ENCODE measurements around the gene COQ8A.

COQ8A gene

GRCh38 chr1:227016990-227017389 is 76.9 kb downstream of the COQ8A start:
- TF ChIP-seq CTCF (IDR thresholded peaks at IDR 0.05; ENCODE audit: low read length) (no peak), EZH2 (IDR thresholded peaks at IDR 0.05; ENCODE audit: borderline replicate concordance, low read length) (no peak)
- no peaks in the 10 kb centered on the region for H3K9me3 ChIP-seq (ENCODE audit: low read length)
- no peak overlapping the region for H3K4me3 ChIP-seq (ENCODE audit: low read depth, low read length, poor library complexity, severe bottlenecking)
- H3K27ac ChIP-seq (ENCODE audit: low read depth, low read length, poor library complexity, severe bottlenecking) = no peak overlapping the region
- no peaks in the 10 kb centered on the region for H3K79me2 ChIP-seq (ENCODE audit: insufficient read depth, low read length)
- H2AFZ ChIP-seq (ENCODE audit: low read length) = no peak overlapping the region
- H3F3A ChIP-seq (ENCODE audit: insufficient read depth, low read length) = no peaks in the 10 kb centered on the region
- no peaks in the 10 kb centered on the region for H3K4me1 ChIP-seq (ENCODE audit: insufficient read depth, low read length, severe bottlenecking)
- no peaks in the 10 kb centered on the region for H3K36me3 ChIP-seq (ENCODE audit: insufficient read depth, low read length)
- H3K9me2 ChIP-seq (ENCODE audit: low read depth, low read length) = no peaks in the 10 kb centered on the region
- no peaks in the 10 kb centered on the region for H4K20me1 ChIP-seq (ENCODE audit: insufficient read depth, low read length)
- H3K27me3 ChIP-seq (ENCODE audit: insufficient read depth, low read length) = no peaks in the 10 kb centered on the region
- no peak overlapping the region for H3K4me2 ChIP-seq (ENCODE audit: low read length)
- no peak overlapping the region for H3K9ac ChIP-seq (ENCODE audit: low read length)

DNA sequence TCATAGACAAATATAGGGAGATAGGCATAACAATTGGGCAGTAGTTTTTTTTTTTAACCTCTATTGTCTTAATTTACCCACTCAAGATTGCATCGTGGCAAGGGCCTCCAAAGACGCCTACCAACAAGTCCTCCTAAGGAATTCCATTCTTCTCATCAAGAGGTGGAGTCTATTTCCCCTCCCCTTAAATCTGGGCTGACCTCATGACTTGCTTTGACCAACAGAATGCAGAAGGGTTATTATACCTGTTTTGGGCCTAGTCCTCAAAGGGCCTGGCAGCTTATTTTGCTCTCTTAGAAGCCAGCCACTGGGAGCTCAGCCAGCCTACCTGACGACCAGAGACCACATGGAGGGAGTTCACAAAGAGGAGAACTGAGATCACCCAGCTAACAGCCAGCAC is 92.3 kb downstream of the COQ8A start:
- no peaks in the 10 kb centered on the region for H4K20me1 ChIP-seq (ENCODE audit: insufficient read depth, low read length)
- H3F3A ChIP-seq (ENCODE audit: insufficient read depth, low read length) = no peaks in the 10 kb centered on the region
- H3K4me1 ChIP-seq (ENCODE audit: insufficient read depth, low read length, severe bottlenecking) = no peaks in the 10 kb centered on the region
- no peak overlapping the region for H2AFZ ChIP-seq (ENCODE audit: low read length)
- no peaks in the 10 kb centered on the region for H3K9me3 ChIP-seq (ENCODE audit: low read length)
- H3K27me3 ChIP-seq (ENCODE audit: insufficient read depth, low read length) = no peaks in the 10 kb centered on the region
- H3K9me2 ChIP-seq (ENCODE audit: low read depth, low read length) = no peaks in the 10 kb centered on the region
- H3K4me3 ChIP-seq (ENCODE audit: low read depth, low read length, poor library complexity, severe bottlenecking) = no peak overlapping the region
- TF ChIP-seq EZH2 (IDR thresholded peaks at IDR 0.05; ENCODE audit: borderline replicate concordance, low read length) (no peak), CTCF (IDR thresholded peaks at IDR 0.05; ENCODE audit: low read length) (no peak)
- no peak overlapping the region for H3K27ac ChIP-seq (ENCODE audit: low read depth, low read length, poor library complexity, severe bottlenecking)
- H3K9ac ChIP-seq (ENCODE audit: low read length) = no peak overlapping the region
- H3K79me2 ChIP-seq (ENCODE audit: insufficient read depth, low read length) = no peaks in the 10 kb centered on the region
- no peak overlapping the region for H3K4me2 ChIP-seq (ENCODE audit: low read length)
- no peaks in the 10 kb centered on the region for H3K36me3 ChIP-seq (ENCODE audit: insufficient read depth, low read length)

- Histone ChIP-seq H3K9me2 (ENCODE audit: low read depth, low read length) (no peaks in the 10 kb centered on the region), H3K9me3 (ENCODE audit: low read length) (no peaks in the 10 kb centered on the region), H3K4me3 (ENCODE audit: low read depth, low read length, poor library complexity, severe bottlenecking) (no peak overlapping the region), H3K27me3 (ENCODE audit: insufficient read depth, low read length) (no peaks in the 10 kb centered on the region), H3K27ac (ENCODE audit: low read depth, low read length, poor library complexity, severe bottlenecking) (no peak overlapping the region), H4K20me1 (ENCODE audit: insufficient read depth, low read length) (no peaks in the 10 kb centered on the region), H2AFZ (ENCODE audit: low read length) (no peak overlapping the region), H3K79me2 (ENCODE audit: insufficient read depth, low read length) (no peaks in the 10 kb centered on the region), H3F3A (ENCODE audit: insufficient read depth, low read length) (no peaks in the 10 kb centered on the region), H3K36me3 (ENCODE audit: insufficient read depth, low read length) (no peaks in the 10 kb centered on the region), H3K4me1 (ENCODE audit: insufficient read depth, low read length, severe bottlenecking) (no peaks in the 10 kb centered on the region), H3K9ac (ENCODE audit: low read length) (no peak overlapping the region), H3K4me2 (ENCODE audit: low read length) (no peak overlapping the region)
- no peak for TF ChIP-seq CTCF (IDR thresholded peaks at IDR 0.05; ENCODE audit: low read length)
- TF ChIP-seq EZH2 (IDR thresholded peaks at IDR 0.05; ENCODE audit: borderline replicate concordance, low read length) = no peak
Observed at GRCh38 chr1:227033880-227034279, 93.8 kb downstream of the COQ8A start.

Measured in OCI-LY1 (cell line).